COR-L47 (cell line): ENCODE results near the gene SMARCD1.

ENCODE experiments used
- DNase-seq: peaks from one replicate; lab custom pipeline; 2025; lab: John Stamatoyannopoulos, UW

Gene SMARCD1

DNA sequence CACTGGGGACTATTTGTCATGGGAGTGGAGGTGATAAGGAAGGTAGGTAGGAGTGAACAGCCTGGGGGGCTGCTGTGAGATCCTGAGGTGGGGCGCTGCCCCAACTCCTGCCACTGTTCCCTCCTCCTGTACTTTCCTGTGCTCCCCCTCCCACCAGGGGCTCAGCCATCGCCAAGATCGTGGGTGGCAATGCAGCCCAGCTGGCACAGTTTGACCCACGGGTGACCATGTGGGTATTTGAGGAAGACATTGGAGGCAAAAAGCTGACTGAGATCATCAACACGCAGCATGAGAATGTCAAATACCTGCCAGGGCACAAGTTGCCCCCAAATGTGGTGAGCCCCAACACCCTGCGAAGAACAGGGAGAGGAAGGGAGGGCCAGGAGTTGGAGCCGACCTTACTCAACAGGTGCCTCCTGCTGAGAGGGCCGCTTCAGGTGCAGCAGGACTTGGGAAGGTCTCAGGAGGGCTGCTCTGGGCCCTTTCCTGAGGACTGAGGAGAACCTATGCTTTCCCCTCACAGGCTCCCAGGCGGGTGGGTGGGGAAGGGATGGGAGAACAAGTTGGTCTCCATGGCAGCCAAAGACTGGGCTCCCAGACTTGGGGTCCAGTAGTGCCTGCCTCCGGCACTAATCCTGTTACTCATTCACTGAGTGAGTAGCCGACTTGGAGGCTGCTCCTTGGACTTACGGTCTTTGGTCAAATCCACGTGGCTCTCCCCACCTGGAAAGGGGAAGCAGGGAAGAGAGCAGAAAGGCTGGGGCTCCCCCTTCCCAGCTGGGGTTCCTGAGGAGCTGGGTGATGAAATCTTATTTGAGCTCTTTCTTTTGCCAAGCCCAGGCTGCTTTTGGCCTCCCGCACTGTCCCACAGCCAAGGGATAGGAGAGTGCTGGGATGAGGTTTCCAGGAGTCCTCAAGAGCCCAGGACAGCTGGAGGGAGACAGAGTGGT is 19.6 kb downstream of the SMARCD1 start:
- no peak for DNase-seq

DNA sequence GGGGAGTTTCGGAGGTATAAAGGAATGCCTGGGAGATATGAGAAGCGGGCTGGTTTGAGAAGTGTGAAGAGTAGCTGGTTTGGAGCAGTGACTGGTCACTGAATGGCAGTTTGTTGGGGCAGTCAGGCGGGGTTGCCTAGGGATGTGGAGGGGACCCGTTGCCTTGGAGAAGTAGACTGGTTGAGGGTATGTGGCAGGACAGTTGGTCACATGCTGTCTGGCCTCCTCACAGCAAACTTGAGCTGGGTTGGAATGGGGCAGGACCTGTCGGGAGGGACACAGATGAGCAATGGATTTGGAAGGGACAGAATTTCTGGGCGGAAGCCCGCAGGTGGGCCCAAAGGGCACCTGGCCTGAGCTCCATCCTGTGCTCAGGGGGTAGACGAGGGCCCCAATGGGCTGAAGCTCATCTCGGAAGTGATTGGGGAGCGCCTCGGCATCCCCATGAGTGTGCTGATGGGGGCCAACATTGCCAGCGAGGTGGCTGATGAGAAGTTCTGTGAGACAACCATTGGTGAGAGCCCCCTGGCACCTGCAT is 20.8 kb downstream of the SMARCD1 start:
- no peak for DNase-seq

DNA sequence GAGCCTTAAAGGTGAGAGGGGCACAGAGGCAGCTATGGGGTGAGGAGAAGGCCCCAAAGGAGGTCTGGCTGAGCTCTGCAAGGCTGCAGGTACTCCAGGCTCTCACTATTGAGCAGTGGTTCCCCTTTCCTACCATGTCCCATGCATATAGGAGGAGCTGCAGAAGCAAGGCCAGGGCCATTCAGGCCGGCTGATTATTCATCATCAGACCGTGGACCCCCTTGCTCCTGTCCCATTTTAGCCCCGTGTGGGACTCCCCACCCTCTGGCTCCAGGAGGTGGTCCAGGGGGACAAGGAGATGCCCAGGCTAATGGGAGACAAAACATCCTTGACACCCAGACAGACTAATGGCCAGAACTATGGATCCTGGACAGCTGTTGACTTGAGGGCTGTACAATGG is 21.8 kb downstream of the SMARCD1 start:
- no peak for DNase-seq

DNA sequence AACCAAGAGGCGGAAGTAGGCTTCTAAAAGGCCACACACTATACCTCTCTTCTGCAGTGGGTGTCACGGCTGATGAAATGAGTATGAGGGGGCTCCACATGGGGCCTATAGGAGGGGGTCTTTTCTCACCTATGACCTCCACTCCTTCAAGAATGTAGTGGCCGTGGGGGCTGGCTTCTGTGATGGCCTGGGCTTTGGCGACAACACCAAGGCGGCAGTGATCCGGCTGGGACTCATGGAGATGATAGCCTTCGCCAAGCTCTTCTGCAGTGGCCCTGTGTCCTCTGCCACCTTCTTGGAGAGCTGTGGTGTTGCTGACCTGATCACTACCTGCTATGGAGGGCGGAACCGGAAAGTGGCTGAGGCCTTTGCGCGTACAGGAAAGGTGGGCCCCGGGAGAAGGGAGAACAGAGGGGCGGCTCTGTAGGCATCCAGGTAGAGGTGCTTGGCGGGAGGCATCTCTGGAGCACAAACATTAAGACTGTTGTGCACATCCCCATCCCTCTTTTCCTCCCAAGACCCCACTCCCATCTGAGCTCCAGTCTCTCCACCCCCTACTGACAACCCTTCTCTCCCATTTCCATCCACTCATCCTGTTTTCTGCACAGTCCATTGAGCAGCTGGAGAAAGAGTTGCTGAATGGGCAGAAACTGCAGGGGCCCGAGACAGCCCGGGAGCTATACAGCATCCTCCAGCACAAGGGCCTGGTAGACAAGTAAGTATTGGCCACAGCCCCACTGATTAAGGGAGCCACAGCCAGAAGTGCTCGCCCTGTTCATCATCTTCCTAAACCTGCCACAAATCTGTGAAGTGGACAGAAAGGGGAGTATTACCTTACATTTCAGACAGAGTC is 22.5 kb downstream of the SMARCD1 start:
- DNase-seq = no peak

DNA sequence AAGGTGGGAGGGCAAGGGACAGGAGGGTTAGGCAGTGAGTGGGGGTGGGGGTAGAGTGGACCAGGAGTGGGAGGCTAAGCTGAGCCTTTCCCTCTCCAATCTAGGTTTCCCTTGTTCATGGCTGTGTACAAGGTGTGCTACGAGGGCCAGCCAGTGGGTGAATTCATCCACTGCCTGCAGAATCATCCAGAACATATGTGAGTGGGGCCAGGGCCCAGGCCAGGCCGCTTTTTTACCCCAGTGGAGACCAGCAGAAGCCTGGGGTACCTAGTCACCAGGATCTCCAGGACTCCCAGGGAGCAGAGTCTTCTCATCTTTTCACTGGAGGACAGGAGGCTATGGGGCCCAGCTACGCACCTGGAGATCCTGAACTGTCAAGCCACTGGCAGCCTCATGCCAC is 24.2 kb downstream of the SMARCD1 start:
- DNase-seq = no peak

DNA sequence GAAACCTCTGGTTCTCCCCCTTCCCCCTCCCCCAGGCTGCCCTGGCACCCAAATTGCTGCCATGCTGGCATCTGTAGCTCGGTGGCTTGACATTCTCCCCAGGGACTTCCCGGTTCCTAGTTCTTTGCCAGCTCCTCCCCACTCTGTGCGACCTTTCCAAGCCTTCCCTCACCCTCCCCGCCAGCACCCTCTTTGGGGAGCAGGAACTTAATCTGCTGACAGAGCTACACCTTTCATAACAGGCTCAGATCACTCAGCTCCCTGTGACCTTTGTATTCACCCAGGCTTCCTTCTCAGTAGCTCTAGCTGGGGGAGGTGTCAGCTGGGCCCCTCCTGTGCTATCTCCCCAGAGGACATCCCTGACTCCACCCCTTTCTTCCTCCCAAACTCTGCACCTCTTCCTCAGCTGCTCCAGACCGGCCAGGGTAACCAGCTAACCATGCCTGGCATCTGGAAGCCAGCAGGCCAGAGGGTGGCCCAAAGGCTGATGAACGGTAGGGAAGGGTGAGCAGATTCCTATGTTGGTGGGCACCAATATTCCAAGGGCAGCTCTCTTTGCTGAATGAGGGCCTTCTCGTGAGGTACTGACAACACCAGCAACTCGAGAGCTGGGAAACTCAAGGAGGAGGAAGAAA is 25.1 kb downstream of the SMARCD1 start:
- DNase-seq = no peak

DNA sequence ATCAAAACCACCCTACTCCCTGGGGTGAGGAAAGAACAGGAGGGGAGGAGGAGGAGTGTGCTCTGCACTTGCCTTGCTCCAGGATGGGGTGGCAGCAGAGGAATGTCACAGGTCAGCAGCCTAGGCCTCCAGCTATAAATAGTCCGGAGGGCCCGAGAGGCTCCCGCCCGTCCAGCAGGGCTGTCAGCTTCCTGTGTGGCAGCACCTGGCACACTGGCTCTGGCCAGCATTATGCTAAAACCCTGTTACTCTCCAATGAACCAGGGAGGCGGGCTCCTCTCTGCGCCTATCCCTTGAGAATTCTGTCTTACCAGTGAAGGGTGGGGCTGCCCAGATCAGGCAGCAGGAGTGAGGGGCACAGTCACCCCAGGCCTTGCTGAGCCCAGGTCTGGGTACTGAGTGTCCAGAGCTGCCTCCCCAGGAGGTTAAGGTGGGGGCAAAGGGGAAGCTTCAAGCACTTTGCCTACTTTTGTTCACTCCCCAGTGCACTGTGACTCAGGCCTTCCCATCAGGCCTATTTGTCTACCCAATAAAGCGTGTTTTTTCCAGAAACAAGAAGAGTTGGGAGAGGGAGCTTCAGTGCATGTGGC is 25.7 kb downstream of the SMARCD1 start:
- no peak for DNase-seq

DNA sequence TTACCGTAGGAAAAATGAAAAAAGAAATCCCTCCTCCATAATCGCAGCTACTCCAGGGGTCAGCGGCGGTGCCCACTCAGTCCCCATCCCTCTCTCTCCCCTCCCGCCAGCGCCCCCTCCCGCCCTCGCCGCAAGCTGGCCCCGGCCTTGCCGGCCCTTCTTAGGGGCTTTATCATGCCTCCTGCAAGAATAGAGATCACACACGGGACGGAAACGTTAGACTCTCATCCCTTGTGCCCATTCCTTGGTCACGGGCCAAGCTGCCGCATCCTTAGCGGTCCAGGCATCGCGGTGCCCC is 26.2 kb downstream of the SMARCD1 start:
- DNase-seq = no peak

DNA sequence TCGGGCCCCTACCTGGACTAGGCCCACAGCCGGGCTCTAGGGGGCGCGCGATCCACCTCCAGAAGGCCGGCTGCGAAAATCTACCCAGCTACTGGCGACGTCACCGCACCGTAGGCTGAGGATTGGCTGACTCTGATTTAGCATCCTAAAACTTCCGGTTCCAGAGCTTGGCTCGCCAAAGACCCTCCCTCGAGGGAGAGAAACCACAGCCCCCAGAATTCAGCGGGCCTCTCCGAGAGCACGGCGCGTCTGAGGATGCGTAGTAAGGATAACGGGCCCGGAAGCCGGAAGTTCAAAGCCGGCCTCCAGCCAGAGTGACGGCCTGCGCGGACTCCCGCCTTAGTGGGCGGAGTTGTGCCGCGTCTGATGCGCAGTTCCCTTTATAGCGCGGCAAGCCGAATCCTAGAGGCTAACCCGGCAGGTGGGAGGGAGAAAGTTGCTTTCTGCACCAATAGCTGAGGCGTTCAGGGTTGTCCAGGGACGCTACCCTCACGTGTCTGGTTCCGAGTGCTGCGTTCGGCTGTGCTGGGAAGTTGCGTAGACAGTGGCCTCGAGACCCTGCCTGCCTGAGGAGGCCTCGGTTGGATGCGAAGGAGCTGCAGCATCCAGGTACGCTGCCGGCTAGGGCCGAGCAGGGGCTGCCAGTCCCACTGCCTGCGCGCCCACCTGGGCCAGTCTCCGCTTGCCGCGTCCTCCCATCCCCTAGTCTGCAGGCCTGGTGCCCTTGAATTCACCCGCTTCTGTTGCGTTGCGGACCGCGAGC is 26.7 kb downstream of the SMARCD1 start, which contains the start of gene COX14:
COX14 (plus strand) TSS at position 544 of the 763 bp plus-strand sequence. CDS start 7,808 bp downstream, outside the sequence.
- peak; percentile 100 for DNase-seq

DNA sequence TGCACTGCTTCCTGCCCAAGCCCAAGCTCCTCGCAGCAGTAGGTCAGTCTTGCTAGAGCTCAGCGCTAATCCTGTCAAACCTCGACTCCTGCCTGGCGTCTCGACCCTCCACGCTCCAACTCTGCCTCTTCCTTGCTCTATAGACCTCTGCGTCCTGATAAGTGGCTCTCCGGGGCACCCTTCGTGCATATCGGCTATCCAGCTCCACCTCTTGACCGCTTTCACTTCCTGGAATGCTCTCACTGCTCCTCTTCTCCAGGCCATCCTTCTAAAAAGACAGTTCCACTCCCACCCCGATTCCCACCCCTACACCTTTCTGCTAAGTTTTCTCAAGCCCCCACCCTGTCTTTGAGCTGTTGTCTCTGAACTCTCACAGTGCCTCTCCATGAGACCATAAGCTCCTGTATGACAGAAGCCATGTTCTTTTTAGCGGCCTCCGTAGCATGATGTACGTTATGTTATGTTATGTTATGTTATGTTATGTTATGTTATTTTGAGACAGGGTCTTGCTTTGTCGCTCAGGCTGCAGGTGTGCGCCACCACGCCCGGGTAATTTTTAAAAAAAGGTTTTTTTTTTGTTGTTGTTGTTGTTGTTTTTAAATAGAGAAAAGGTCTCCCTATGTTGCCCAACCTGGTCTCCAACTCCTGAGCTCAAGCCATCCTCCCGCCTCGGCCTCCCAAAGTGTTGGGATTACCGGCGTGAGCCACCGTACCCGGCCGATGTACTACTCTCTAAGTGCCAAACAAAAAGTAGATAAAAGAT is 27.5 kb downstream of the SMARCD1 start:
- no peak for DNase-seq

DNA sequence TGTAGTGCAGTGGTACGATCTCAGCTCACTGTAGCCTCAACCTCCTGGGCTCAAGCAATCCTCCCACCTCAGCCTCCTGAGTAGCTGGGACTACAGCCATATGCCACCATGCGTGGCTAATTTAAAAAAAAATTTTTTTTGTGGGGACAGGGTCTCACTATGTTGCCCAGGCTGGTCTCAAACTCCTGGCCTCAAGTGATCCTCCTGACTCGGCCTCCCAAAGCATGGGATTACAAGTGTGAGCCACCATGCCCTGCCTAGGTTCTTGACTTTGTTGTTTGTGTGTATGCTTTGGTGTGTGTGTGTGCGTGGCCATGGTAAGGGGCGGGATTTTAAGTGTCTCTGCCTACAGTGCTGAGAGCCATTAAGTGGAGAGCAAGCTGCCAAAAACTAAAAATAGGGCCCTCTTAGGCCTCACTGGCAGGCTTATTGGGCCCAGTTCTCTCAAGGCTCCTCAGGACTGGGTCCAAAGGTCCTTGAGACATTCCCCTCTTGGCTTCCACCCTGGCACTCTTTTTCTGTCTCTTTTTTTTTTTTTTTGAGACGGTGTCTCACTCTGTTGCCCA is 32.0 kb downstream of the SMARCD1 start:
- DNase-seq = no peak

DNA sequence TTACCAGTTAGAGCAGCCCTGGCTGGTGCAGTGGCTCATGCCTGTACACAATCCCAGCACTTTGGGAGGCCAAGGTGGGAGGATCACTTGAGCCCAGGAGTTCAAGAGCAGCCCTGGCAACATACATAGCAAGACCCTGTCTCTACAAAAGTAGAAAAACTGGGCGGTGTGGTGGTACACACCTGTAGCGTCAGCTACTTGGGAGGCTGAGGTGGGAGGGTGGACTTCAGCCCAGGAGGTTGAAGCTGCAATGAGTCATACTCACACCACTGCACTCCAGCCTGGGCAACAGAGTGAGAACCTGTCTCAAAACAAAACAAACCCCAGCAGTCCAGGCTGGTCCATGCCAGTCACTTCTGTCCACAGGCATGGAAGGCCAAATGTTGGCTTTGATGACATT is 34.2 kb downstream of the SMARCD1 start:
- no peak for DNase-seq

DNA sequence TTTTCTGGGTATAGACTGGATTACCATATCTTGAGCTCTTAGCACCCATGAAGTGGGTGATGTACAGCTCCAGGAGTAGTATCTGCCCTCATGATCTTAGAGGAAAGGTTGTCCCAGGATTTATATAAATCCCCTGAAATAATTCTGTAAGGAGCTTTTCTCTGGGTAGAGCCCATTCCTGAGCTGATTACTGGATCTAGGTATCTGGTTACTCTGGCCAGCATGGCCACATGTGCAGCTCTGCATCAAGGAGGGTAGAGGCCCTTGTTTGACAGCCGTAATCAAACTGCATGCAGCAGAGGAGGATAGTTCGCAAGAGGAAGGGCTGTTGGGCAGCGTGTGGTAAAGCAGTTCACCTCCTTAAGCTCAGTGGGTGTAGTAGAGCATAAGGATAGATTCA is 35.4 kb downstream of the SMARCD1 start:
- DNase-seq = no peak

DNA sequence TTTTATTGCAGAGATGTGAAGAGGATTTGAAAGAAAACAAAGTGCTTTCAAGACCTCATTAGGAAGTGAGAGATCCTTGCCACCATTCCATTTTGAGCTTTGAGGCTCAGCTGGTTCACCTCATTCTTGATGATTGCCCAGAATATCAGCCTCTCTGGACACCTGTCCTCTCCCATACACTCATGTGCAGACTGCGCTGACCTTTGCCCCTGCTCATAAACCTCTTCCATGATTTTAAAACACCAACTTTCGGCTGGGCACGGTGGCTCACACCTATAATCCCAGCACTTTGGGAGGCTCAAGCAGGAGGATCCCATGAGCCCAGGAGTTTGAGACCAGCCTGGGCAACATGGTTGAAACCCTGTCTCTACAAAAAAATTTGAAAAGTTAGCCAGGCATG is 35.8 kb downstream of the SMARCD1 start:
- no peak for DNase-seq

DNA sequence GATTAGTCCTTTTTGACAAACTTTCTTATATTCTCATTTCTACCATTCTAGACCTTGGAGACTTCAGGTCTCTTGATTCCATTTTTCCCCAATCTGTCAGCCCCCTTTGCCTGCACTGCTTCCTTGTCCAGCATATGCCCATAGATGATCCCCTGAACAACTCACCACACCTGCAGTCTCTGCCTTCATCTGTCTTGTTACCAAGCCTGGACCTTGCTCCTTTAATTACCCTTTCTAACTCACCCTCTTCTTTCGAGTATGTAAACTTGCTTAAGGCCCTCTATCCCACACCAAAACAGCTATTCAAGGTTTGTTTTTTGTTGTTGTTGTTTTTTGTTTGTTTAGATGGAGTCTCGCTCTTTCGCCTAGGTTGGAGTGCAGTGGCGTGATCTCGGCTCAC is 36.5 kb downstream of the SMARCD1 start:
- no peak for DNase-seq

DNA sequence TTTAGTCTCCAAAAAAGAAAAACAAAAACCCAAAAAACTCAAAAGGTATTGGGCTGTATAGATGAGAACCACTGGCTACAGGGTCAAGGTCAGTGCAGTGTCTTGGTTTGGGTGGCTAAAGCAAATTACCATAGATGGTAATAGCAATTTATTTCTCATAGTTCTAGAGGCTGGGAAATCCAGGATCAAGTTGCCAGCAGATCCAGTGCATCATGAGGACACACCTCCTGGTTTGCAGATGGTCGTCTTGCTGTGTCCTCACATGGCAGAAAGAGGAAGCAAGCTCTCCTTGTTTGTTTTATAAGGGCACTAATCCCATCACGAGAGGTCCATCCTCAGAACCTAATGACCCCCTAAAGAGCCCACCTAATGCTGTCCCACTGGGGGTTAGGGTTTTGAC is 38.1 kb downstream of the SMARCD1 start:
- DNase-seq = no peak

DNA sequence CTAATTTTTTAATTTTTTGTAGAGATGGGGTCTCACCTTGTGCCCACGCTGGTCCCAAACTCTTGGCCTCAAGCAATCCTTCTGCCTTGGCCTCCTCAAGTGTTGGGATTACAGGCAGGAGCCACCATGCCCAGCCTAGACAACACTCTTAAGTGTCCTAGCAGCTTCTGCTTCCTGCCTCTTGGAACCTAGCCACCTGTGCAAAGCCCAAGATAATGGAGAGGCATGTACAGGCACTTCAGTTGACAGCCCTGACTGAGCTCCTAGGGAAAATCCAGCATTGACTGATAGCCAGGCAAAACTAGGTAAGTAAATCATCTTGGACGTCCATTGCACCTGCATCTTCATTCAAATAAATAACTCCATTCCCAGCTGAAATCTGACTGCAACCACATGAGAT is 42.4 kb downstream of the SMARCD1 start:
- no peak for DNase-seq

DNA sequence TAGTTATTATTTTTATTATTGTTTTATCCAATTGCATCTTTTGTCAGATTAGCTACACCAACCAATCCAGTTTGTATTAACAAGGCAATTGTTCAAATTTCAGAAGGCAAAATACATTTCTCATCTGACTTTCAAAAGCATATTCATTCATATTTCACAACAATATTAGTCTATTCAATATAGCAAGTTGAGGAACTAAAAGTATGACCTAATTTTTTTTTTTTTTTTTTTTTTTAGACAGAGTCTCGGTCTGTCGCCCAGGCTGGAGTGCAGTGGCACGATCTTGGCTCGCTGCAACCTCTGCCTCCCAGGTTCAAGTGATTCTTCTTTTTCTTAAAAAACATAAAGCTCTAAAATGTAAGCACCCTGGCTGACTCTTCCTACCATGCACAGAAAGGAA is 44.1 kb downstream of the SMARCD1 start:
- DNase-seq = no peak

DNA sequence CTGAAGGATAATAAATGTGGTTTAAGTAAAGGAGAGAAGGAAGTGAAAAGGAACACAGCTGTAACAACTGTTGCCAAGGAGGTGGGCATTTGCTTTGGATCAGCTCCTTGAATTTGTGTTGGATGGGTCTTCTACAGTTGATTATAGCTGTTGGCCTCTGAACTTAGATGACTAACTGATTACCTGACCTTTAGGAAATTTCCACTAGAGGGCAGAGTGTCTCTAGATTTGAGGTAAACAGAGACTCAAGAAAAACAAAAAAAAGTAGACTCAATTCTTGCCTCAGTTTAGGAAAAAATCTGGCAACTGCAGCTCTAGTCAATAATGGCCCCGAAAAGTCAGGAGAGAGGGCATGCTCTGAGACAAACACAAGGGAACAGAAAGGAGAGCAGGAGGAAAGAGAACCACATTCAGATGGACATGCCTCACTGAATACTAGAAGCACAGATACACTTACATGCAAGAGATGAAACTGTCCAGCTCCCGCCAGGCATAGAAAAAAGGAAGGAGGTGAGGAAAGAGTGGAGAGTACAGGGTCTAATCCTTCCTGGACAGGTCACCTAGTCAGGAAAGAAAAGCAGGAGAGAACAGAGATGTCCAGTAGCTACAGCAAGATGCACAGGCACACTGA is 47.5 kb downstream of the SMARCD1 start:
- DNase-seq = no peak

DNA sequence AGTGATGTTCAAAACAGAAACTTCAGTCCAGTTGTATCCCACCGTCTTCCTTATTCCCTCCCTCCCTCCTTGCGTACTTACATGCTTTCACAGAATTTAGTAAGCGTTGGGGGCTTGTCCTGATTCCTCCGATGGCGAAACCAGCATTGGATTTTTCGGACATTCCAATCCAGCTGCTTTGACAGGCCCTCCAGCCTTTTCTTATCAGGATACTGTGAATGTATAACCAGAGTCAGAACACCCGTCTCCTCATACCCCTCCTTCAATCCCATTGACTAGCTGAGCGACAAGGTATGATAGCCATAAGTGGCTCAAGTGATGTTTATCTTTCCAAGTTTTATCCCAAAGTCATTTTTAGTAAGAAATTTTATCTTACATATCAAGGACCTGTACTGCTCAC is 57.9 kb downstream of the SMARCD1 start:
- no peak for DNase-seq
